Central memory CD4-positive, alpha-beta T cell (primary cell): Measurements from ENCODE around the gene CCDC54.
A peak's percentile ranks its signal among the peaks of the same experiment; 100 is the strongest.

Experiments used
- DNase-seq: peaks from one replicate; pipeline ENCODE4 v3.0.0; 2022

The CCDC54 gene

DNA sequence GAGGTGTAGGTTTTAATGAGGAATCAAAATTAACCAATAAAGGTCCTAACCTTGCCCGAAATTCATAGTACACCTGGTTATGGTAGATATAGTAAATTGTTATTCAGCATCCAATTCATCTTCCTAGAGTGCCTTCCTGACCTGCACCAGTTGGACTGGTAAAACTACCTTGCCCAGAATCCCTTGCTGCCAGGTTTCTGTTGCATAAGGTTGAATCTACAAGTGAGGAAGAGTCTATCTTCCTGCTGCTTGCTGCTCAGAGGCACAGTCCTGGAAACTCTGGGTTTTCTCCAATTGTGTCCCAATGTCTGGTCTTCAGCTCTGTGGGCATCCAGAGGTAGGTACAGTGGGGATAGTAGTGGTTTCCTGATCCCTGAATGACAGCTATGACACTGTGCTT lies 17.3 kb downstream of the CCDC54 start:
- DNase-seq: no peak

- no peak for DNase-seq
Observed at GRCh38 chr3:107395066-107395465, 17.8 kb downstream of the CCDC54 start.

- no peak for DNase-seq
Observed at GRCh38 chr3:107401301-107401700, 24.1 kb downstream of the CCDC54 start.

GRCh38 chr3:107402214-107402613 lies 25.0 kb downstream of the CCDC54 start:
- no peak for DNase-seq

GRCh38 chr3:107404727-107405469 lies 27.7 kb downstream of the CCDC54 start:
- DNase-seq: no peak

- no peak for DNase-seq
Observed at GRCh38 chr3:107407355-107407754, 30.1 kb downstream of the CCDC54 start.

DNA sequence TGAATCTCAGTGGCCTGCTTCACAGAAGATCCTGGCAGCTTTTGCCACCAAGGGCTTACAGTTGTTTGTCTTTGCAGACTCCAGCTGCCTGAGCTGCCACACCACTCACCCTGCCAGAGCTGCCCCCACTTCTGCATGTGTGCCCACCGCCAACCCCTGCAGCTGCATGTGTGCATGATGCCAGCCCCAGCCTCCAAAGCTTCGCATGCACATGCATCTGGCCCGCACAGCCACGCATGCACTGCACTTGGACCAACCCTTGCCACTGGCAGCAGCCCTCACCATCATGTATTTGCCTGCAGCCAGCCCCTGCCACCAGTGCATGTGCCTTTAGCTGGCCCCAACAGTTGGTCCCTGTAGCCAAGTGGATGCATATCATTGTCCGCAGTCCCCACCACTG lies 31.3 kb downstream of the CCDC54 start:
- no peak for DNase-seq

DNA sequence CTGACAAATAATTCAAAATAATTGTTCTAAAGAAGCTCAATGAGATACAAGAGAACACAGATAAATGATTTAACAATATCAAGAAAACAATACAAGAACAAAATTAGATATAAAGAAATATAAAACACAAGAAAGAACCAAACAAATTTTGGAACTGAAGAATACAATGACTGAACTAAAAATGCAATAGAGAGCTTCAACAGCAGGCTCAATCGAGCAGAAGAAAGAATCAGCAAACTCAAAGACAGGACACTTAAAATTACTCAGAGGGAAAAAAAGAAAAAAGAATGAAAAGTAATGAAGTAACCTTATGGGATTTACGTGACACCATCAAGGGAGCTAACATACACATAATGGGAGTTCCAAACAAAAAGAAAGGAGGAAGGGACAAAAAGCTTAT lies 32.1 kb downstream of the CCDC54 start:
- DNase-seq: no peak

GRCh38 chr3:107410606-107411005 lies 33.4 kb downstream of the CCDC54 start:
- DNase-seq: no peak

DNA sequence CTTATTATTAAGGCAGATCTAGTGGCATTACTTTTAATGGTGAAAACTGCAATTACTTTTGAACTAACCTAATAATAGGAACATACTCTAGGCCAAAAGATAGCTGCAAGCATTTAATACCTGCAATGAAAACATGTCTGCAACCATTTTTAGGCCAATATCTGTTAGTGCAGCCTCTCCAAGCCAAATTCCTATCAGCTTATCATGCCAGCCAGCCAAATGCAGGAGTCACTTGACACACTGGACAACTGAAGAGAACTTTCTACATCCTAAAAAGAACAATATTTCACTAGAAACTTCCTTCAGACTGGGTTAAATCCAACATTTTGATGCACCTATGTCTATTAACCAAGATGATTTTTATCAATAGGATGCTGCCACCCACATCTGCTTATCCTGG lies 33.8 kb downstream of the CCDC54 start:
- no peak for DNase-seq

DNA sequence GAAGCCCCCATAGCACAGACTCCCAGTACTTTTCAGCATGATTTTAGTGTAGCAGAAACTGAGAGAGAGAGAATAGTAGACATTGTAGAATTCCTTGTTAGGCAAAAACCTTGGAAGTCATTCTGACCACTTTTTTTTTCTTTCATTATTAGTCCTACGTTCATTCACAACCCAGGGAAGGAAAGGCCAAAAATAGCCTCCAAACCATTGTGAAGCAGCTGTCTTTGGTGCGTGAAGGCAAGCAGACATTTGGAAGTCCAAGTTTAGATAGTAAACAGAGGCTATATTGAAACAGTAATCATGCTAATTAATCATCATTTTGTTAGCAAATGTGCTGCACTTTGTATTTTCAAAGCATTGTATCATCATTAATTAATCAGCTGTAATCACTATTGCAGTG lies 34.5 kb downstream of the CCDC54 start:
- DNase-seq: no peak

DNA sequence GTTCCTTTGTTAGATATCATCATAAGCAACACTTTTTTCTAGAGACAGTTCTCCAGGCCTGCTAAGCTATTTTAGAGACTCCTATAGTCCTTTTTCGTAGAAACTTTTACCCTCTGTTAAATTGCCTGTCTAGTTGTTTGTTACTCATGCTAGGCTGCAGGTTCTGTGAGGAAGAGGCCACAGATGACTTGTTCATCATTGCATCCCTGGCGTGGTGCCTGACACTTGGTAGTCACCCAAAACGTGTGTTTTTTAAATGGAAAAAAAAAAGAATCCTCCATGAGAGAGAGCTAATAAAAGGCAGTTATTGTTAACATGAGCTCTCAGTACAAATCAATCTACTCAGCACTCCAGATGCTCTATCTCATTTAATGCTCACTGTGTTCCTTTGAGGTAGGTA lies 35.1 kb downstream of the CCDC54 start:
- no peak for DNase-seq

GRCh38 chr3:107413264-107413663 lies 36.0 kb downstream of the CCDC54 start:
- no peak for DNase-seq

- no peak for DNase-seq
Observed at GRCh38 chr3:107414325-107414964, 37.2 kb downstream of the CCDC54 start.

DNA sequence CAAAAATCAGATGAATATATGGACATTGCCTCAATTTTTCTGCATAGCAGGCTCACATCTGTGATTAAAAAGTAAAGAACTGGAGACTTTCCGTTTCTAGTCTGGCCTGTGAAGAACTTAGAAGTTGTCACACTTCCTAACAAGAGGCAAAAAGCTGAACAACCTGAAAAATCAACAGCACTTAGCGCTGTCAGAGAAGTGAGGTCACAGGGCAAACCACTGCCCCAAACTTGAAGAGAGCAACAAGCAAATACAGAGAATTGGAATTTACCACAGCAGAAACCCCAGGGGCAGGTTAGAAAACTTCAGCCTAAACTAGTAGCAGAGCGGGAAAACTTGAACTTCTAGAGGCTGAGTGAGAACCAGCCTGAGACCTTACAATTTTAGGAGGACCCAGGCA lies 38.9 kb downstream of the CCDC54 start:
- no peak for DNase-seq

- DNase-seq: no peak
Observed at GRCh38 chr3:107416886-107417285, 39.6 kb downstream of the CCDC54 start.

DNA sequence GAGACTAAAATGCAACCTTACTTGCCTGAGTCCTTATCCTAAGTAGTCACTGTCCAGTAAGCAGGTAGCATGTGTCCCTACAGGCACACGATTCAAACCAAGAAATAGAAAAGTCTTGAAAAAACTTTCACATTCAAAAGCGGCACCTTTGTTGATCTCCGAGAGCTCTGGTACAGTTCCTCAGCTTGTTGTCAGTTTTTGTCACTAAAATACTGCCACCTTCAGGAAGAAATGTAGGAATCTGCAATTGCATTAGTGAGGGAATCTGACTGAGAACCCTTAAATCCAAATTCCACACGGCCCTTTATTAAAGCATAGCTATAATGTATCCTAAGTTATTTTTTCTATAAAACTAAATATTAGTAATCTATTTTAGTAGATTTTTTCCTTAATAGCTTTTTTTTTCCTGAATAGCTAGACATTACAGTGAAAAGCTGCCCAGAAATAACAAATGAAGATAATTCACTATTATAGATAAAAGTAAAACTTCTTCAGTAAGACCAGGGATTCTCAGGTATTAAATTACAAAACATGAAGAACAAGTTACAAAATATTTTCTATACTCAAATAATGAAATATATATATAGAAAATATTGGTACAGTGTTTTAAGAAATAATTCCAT lies 44.0 kb downstream of the CCDC54 start:
- DNase-seq: peak; percentile 29

GRCh38 chr3:107421881-107422280 lies 44.6 kb downstream of the CCDC54 start:
- no peak for DNase-seq

- DNase-seq: no peak
Observed at GRCh38 chr3:107425033-107425432, 47.8 kb downstream of the CCDC54 start.

DNA sequence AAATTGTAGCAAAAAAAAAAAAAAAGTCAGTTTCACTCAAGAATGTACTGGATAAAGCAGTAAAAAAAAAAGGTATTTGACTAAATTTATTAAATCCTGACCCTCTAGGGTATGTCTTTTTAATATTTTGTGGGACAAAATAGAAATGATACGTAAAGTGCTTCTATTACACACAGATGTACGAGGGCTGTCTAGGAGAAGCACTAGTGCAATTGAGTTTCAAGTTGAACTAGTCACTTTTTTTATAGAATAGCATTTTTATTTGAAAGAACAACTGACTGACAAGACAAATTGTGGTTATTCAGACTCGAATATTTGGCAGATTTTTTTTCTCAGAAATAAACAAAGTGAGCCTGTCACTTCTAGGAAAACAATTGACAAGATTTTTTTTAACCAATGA lies 49.0 kb downstream of the CCDC54 start:
- DNase-seq: no peak
